Lung microvascular endothelial cell (primary cell): ENCODE data around the gene NR1D1. TPM values are rescaled to one million over a fixed set of nuclear protein-coding genes. Genes with fewer than 3 reads are reported as not detected.
A peak's percentile ranks its signal among the peaks of the same experiment; 100 is the strongest.

Experiments used
- DNase-seq, 2 donors: peaks; one replicate each; pipeline versions ENCODE4 v3.0.0 to v3.0.0-alpha.2; 2010; ENCODE audit warnings: low read depth in 2 of 2
- total RNA-seq: library from RNA; depleted of rRNA; stranded (reverse); fragments of >200 nt; gene quantifications from 2 replicates; pipeline ENCODE4 v1.2.1, GENCODE V29; 2014

Gene NR1D1
- total RNA-seq, 1 donor from 2014 or later: 1.2 TPM

DNA sequence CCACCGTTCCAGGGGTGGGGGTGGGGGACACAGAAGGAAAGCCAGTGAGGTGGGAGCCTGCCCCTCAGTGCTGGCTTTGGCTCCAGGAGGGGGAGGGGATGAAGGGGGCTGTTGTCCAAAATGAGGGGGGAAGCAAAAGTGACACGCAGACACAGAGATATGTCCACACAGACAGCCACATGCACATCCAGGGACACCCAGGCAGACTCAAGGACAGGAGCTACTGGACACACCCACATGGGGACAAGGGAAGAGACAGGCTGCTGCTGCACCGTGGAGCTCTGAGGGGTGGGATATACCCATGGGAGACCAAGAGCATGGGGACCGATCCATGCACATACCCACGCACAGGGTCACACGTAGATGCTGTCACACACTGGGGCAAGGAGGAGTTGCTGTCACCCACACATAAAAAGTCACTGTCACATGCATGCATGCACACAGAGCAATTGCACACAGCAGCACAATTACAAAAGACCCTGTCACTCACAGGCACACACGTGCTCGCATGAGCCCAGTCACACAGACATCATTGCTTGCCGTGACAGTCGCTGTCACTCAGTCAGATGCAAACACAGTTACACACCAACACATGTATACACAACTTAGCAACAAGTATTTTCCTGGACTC, 36.4 kb downstream of the NR1D1 start:
- DNase-seq: no peak

- peak; percentile 35 to 37 for DNase-seq
Observed at GRCh38 chr17:40063187-40063771, 37.1 kb downstream of the NR1D1 start.

GRCh38 chr17:40062329-40063186, 37.8 kb downstream of the NR1D1 start, which contains the start of gene THRA:
THRA (plus strand) TSS chr17:40062965; CDS start chr17:40074489, 11,524 bp downstream.
- DNase-seq: peak; percentile 59 to 76

GRCh38 chr17:40061609-40062038, 38.8 kb downstream of the NR1D1 start:
- DNase-seq: no peak

GRCh38 chr17:40060887-40061608, 39.3 kb downstream of the NR1D1 start:
- no peak for DNase-seq

DNA sequence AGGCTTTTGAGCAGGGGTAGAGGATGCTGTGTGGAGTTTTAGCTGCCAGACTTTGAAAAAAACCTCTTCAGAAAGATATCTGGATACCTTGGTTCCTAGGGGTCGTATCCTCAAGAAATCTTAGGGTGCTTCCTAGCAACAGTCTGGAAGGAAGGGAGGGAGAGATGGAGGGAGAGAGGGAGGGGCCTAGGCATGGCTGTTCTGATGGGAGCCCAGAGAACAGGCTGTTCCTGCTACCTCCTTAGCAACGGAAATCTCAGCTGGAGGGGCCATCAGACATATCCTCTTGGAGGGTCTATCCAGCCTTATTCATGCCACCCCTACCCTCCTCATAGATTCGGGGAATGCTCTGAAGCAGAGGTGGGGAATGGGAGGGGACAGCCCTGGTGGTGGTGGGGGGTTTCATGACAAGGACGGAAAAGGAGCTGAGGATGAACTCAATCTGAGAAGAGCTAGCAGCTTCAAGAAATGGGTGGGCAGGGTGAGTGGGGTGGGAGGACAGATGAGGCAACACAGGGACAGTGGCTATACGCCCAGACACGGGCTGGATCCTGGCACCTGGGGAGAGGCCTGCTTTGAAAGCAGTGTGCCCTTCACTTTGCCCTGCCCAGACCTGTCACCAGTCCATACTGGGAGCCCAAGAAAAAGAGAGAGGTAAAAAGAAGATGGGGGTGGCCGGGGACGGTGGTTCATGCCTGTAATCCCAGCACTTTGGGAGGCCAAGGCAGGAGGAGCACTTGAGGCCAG, 40.5 kb downstream of the NR1D1 start:
- no peak for DNase-seq

DNA sequence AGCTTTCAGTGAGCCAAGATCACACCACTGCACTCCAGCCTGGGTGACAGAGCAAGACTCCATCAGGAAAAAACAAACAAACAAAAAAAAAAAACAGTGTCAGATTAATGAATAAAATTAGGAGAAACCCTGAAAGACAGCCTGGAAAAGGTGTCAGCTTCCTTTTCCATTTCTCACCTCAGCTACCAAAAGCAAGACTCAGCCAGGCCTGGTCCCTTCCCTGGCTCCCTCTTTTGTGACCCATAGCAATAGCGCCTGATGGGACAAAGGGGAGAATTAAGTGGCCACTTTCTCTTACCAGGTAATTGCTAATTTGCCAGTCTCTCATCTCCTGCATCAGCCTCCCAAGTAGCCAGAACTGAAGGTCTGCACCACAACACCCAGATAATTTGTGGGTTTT, 41.5 kb downstream of the NR1D1 start:
- no peak for DNase-seq

DNA sequence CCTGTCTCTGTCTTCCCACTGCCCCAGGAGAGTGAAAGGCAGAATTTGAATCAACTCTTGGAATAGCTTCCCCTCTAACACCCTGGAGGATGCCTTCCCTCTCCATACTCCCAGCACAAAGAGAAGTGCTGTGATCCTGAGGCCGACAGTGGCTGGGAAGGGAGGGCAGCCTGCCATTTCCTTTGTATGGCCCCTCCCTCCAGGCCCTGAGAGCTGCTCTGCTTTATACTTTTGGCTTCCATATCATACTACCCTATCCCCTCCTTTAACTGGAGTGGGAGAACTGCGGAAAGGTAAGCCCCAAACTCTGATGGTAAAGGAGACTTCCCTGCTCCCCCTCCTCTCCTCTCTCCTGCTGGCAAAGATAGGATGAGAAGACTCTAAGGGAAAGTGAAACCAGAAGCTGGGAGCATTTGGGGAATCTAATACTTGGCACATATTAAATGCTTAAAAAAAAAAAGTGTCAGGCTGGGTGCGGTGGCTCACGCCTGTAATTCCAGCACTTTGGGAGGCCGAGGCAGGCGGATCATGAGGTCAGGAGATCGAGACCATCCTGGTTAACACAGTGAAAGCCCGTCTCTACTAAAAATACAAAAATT, 42.1 kb downstream of the NR1D1 start:
- DNase-seq: peak; percentile 65 to 74

DNA sequence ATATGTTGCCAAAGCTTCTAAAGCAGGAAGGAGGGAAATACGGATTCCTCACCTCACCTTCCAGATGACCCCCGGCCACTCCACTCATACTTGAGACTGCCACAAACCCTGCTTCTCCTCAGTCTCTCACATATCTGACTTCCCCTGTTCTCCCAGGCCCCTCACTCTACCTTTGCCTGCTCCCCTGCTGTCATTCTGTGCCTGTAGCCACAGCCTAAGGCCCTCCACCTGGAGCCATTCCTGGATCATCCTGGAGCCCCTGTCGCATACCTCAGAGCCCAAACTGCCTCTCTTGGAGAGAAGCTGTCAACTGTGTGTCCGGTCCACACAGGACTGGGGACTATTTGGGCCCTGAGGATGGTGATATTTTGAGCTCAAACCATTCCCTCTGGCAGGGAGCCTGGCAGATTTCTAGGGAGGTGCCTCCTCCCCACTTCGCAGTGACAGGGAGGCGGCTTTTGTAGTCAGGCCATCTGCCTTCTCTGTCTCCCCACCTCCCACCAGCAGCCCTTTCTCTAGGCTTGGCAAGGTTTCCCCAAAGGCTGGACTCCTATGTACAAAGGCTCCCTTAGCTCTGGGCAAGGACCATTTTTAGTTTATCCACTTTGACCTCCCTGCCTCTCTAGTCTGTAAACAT, 43.9 kb downstream of the NR1D1 start:
- no peak for DNase-seq

Other genes starting within 250 kb of the NR1D1 start
- gene IKZF3, start 236.3 kb downstream of the NR1D1 start, total RNA-seq: not detected in 2 replicates
- gene ZPBP2, start 232.4 kb downstream of the NR1D1 start, total RNA-seq: not detected in 2 replicates
- 1.6 and 1.7 TPM in 2 replicates for gene GSDMB, start 182.0 kb downstream of the NR1D1 start, total RNA-seq
- 25.9 and 38.5 TPM in 2 replicates for gene ORMDL3, start 173.0 kb downstream of the NR1D1 start, total RNA-seq
- gene LRRC3C, start 172.9 kb downstream of the NR1D1 start, total RNA-seq: not detected in 2 replicates
- gene GSDMA, start 137.6 kb downstream of the NR1D1 start, total RNA-seq: not detected in 2 replicates
- gene PSMD3, start 119.8 kb downstream of the NR1D1 start, total RNA-seq: 66.5 and 84.3 TPM in 2 replicates
- gene CSF3, start 85.1 kb downstream of the NR1D1 start, total RNA-seq: 0.44 TPM in 1 of 2 replicates, not detected in the other
- gene MED24, start 46.2 kb downstream of the NR1D1 start, total RNA-seq: 29.2 and 30.3 TPM in 2 replicates
- gene THRA, start 37.6 kb downstream of the NR1D1 start, total RNA-seq: 11.6 and 21.4 TPM in 2 replicates
- 23.1 and 37.9 TPM in 2 replicates for gene MSL1, start 21.4 kb upstream of the NR1D1 start, total RNA-seq
- 20.0 and 25.0 TPM in 2 replicates for gene CASC3, start 39.9 kb upstream of the NR1D1 start, total RNA-seq
- 0.79 and 0.87 TPM in 2 replicates for gene RAPGEFL1, start 76.9 kb upstream of the NR1D1 start, total RNA-seq
- 4.8 and 6.2 TPM in 2 replicates for gene WIPF2, start 118.7 kb upstream of the NR1D1 start, total RNA-seq
- 3.8 and 8.3 TPM in 2 replicates for gene CDC6, start 187.3 kb upstream of the NR1D1 start, total RNA-seq
- 5.4 and 6.0 TPM in 2 replicates for gene RARA, start 208.6 kb upstream of the NR1D1 start, total RNA-seq